GM06990 (cell line): ENCODE measurements around the gene BGN.

Experiments
- DNase-seq: peaks from one replicate; pipeline ENCODE4 v3.0.0-alpha.2; 2011; ENCODE audit not compliant: insufficient read length; ENCODE audit errors: extremely low read depth
- H3K27me3 ChIP-seq: replicated peaks from 2 replicates; pipeline ENCODE4 v1.6.0; 2011; ENCODE audit warnings: low read length; ENCODE audit not compliant: control insufficient read depth, insufficient read depth
- H3K36me3 ChIP-seq: 2 replicates; pipeline ENCODE4 v1.5.1; 2011; ENCODE audit warnings: low read length; ENCODE audit not compliant: control insufficient read depth, insufficient read depth
- H3K4me3 ChIP-seq: replicated peaks from 2 replicates; pipeline ENCODE4 v1.5.1; 2011; ENCODE audit warnings: low read depth, mild to moderate bottlenecking, control low read depth, low read length
- TF ChIP-seq, protein P1 (sequence below): IDR thresholded peaks from 2 replicates; pipeline ENCODE4 v1.5.1; 2011; ENCODE audit warnings: low read length, control low read depth, mild to moderate bottlenecking, inconsistent platforms; ENCODE audit not compliant: insufficient read depth, poor library complexity, severe bottlenecking

The BGN gene

DNA sequence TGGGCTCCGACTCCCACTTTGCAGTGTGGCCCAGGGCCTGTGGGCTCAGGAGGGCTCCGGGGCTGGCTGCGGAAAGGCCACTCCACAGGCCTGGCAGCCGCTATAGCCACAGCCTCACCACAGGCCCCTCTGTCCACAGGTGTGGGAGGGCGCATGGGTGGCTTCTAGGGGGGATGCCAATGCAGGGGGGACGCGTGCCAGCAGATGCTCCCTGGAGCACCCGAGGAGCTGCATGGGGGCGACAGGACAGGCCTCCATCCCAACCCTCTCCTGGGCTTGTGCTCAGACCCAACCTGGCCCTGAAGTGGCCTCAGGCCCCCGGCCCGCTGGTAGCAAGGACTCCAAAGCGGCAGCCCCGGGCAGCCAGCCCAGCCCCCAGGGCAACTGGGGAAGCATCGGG, 8.0 kb downstream of the BGN start:
- no peaks in the 10 kb centered on the region for H3K36me3 ChIP-seq
- TF ChIP-seq, protein P1, sequence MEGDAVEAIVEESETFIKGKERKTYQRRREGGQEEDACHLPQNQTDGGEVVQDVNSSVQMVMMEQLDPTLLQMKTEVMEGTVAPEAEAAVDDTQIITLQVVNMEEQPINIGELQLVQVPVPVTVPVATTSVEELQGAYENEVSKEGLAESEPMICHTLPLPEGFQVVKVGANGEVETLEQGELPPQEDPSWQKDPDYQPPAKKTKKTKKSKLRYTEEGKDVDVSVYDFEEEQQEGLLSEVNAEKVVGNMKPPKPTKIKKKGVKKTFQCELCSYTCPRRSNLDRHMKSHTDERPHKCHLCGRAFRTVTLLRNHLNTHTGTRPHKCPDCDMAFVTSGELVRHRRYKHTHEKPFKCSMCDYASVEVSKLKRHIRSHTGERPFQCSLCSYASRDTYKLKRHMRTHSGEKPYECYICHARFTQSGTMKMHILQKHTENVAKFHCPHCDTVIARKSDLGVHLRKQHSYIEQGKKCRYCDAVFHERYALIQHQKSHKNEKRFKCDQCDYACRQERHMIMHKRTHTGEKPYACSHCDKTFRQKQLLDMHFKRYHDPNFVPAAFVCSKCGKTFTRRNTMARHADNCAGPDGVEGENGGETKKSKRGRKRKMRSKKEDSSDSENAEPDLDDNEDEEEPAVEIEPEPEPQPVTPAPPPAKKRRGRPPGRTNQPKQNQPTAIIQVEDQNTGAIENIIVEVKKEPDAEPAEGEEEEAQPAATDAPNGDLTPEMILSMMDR, result no peak
- H3K4me3 ChIP-seq, result no peak overlapping the region
- H3K27me3 ChIP-seq, result no peaks in the 10 kb centered on the region
- DNase-seq, result no peak

- no peaks in the 10 kb centered on the region for H3K36me3 ChIP-seq
- H3K27me3 ChIP-seq, result no peaks in the 10 kb centered on the region
- no peak for DNase-seq
- TF ChIP-seq, protein P1, result no peak
- H3K4me3 ChIP-seq, result no peak overlapping the region
Observed at GRCh38 chrX:153504445-153505016, 9.8 kb downstream of the BGN start.

- no peak for DNase-seq
- TF ChIP-seq, protein P1, result no peak
- Histone ChIP-seq H3K36me3 (no peaks in the 10 kb centered on the region), H3K4me3 (no peak overlapping the region), H3K27me3 (no peaks in the 10 kb centered on the region)
Observed at GRCh38 chrX:153505361-153505760, 10.6 kb downstream of the BGN start.

DNA sequence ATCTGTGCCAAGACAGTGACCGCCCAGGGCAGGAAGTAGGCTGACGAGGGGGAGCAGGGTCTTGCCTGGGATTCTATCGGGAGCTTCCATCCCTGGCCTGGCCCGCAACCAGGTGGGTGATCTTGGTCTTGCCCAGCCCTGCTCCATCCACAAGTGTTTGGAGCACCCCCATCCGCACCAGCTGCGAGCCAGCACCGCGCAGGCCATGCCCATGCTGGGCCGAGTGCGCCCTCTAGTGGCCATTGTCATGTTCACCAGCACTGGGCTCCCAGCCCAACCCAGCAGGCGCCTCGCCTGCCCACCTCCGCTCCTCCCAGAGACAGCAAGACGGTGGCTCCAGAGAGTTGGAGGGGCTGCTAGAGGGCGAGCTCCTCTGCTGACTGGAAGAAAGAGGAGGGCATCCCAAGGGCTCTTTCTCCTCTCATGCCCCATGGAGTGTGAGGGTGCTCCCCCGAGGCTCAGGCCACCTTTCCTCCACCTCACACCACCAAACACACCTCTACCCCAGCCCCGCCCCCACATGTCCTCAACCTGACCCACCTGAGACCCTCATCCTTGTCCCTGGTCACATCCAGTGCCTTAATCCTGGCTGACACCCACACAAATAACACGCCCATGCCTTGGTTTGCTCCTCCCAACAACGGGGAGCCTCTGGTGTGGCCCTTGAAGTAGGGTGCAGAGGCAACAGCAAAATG, 12.9 kb downstream of the BGN start:
- no peaks in the 10 kb centered on the region for H3K36me3 ChIP-seq
- TF ChIP-seq, protein P1, result peak; percentile 81
- no peak overlapping the region for H3K4me3 ChIP-seq
- peak; percentile 70 for DNase-seq
- no peaks in the 10 kb centered on the region for H3K27me3 ChIP-seq

DNA sequence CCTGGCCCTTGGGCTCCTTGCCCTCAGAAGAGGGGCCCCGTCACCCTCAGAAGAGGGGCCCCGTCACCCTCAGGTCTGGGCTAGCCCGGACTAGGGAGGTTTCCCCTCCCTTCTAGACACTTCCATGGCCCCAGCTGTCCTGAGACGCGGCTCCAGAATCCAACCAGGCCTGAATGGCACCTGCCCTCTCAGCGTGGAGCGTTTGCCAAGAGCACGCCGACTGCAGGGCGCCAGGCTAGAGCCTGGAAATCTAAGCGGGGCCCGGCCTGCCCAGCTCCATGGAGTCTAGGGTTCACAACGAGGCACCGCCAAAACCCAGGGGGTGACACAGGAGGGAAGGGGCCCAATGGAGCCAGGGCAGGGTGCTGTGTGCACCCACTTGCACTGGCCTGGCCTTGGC, 14.8 kb downstream of the BGN start:
- DNase-seq, result no peak
- Histone ChIP-seq H3K4me3 (no peak overlapping the region), H3K36me3 (no peaks in the 10 kb centered on the region), H3K27me3 (no peaks in the 10 kb centered on the region)
- TF ChIP-seq, protein P1, result no peak
